HG03575 (cell line): ENCODE data around the gene PTPN20.

Experiments
- ATAC-seq: cut with Tn5 transposase; IDR thresholded peaks from one replicate; pipeline ENCODE4 v1.9.1; 2021; ENCODE audit not compliant: unreplicated experiment, insufficient number of reproducible peaks, low FRiP score; ENCODE audit errors: extremely low read depth

PTPN20 gene

DNA sequence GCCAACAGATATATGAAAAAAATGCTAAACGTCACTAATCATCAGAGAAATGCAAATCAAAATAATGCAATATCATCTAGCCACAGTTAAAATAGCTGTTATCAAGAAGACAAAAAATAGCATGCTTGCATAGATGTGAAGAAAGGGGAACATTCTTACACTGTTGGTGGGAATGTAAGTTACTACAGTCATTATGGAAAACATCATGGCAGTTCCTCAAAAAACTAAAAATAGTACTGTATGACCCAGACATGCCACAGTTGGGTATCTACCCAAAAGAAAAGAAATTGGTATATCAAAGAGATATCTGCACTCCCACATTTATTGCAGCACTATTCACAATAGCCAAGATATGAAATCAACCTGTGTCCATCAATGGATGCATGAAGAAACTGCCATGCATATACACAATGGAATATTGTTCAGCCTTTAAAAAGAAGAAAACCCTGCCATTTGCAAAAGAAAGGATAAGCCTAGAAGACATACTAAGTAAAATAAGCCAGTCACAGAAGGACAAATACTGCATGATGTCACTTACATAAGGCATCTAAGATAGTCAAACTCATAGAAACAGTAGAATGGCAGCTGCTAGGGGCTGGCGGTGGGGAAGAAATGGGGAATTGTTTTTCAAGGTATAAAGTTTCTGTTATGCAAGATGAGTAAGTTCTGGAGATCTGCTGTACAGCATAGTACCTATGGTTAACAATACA is 107.0 kb downstream of the PTPN20 start:
- no peak for ATAC-seq

DNA sequence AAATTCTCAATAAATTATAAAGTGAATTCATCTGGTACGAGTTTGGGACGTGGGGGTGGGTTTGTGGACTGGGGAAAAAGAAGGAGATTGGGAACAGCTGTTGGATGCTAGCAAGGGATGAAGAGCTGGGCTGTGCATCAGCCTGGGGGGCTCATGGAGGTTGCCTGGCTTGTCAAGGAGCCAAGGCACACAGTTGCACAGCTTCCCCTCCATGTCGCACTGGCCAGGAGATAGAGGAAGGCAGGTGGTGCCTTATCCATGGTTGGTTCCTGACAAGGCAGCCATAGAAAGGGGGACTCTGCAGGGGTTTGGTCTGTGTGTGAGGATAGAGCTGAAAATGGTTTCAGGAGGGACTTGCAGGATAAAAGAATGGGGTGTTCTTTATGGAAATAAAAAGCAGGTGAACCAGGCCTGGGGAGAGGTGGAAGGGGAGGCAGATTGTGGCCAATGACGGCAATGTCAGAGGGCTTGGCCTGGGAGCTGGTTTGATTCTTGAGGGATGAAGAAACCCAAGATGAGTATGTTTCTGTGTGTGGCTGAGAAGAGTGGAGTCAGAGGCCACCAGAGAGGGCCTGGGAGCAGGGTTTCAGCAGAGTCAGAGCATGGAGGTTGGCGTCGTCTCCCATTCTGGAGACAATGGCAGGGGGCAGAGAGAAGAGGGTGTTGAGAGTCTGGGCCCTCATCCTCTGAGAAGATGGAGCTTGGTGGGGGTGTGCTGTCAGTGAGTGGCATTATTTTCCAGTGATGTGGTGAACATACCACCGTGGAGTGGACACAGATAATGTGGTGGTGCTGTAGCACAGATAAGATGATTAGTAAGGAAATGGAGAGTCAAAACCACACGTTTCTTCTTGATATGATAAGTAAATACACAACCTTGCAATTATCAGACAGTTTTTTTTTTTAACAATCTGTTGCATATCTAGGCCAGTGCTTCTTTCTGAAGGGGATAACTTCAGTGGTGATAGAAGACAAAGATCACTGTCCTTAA is 108.2 kb downstream of the PTPN20 start:
- no peak for ATAC-seq

DNA sequence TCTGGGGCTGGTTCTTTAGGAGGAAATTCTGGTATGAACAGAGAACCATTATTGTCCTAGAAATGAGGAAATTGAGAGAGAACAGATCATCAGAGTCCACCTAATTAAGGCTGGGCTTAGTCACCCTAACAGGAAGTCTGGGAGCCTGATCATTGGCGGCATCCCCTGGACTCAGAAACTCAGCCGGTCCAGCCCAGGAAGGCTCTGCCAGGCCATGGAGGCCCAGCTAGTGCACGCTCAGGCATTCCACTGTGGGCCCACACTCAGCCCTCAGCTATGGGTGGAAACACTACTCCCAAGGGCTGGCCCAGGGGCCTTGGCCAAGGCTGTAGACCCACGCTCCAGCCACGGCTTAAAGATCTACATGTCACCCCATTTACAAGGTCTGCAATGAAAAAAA is 109.2 kb downstream of the PTPN20 start:
- ATAC-seq: no peak

DNA sequence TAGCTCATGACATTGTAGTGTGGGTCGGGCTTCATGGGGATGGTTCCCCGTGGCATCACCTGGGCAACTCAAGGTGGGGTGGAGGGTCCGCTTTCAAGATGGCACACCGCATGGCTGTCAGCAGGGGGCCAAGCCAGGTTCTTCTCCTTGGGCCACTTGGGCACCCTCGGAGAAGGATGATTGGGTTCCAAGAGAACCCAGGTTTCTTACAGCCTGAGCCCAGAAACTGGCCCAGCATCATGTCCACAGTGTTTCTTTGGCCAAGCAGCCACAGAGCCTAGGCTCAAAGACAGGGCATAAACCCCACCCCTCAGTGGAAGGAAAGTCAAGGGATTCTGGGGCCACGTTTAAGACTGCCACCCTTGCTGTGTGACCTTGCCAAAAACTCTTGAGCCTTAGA is 110.6 kb downstream of the PTPN20 start:
- ATAC-seq: no peak

DNA sequence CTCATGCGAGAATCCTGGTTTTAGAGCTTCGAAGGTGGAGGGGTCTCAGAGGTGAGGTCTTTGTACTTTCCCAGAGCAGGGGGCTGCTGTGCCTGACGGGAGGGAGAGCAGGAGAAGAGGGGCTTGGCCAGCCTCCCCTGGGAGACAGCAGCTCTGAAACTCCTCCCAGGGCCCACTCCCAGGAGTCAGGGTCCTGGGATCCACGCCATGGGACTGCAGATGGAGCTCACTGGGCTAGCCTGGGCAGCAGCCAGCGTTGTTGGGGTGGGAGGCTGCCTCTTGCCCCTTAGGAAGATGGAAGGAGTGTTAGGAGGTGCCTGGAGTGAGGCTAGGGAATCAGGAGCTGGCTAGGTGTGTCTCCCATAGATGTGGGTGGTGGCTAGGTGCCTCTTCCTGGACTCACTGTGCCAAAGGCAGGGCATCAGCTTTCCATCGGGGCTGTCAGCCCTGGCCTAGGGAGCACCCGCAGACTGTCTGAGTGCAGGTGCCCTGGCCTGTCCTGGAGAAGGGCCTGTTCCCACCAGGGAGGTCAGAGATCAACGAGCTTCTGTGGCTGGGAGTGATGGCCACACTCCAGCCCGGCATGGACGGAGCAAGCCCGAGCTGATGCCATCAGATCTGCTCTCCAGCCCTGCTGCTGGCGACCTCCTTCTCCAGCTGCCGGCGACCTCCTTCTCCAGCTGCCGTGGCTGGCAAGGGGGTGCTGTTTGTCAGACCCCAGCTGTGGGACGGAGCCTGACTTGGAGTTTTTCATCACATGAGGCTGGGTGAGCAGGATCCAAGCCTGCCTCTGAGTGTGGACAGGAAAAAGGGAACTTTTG is 111.3 kb downstream of the PTPN20 start:
- ATAC-seq: no peak

DNA sequence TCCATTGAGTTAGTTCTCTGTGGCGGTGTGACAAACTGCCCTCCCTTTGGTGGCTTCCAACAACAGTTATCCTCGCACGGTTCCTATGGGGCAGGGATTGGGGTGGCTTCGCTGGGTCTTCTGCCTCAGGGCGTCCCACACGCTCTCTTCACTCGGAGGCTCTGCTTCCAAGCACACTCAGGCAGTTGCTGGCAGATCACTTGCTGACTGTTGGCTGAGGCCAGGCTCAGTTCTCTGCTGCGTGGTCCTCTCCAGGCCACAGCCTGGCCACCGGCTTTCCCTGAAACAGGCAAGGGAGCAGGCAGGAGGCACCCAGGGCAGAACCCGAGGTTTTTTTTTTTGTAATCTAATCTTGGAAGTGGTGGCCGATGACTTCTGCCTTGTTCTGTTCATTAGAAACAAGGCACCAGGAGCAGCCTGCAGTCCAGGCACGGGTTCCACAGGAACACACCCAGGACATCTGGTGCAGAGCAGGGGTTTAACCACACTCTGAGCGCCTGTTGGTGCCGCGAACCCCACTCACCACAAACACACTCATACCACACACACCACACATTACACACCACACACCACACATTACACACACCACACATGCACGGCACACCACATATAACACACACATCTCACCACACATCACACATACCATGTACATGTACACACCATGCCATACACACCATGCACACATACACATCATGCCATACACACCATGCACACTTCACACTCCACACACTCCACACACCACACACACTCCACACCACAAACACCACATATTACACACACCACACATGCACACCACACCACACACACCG is 112.2 kb downstream of the PTPN20 start:
- ATAC-seq: no peak

DNA sequence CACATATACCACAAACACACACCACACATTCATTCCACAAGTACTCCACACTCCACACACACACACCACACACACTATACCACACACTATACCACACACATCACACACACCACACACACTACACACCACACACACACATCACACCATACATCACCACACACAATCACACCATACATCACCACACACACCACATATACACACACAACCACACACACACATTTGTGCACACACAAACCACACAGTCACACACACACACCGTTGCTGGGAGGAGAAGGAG is 112.8 kb downstream of the PTPN20 start:
- ATAC-seq: no peak

DNA sequence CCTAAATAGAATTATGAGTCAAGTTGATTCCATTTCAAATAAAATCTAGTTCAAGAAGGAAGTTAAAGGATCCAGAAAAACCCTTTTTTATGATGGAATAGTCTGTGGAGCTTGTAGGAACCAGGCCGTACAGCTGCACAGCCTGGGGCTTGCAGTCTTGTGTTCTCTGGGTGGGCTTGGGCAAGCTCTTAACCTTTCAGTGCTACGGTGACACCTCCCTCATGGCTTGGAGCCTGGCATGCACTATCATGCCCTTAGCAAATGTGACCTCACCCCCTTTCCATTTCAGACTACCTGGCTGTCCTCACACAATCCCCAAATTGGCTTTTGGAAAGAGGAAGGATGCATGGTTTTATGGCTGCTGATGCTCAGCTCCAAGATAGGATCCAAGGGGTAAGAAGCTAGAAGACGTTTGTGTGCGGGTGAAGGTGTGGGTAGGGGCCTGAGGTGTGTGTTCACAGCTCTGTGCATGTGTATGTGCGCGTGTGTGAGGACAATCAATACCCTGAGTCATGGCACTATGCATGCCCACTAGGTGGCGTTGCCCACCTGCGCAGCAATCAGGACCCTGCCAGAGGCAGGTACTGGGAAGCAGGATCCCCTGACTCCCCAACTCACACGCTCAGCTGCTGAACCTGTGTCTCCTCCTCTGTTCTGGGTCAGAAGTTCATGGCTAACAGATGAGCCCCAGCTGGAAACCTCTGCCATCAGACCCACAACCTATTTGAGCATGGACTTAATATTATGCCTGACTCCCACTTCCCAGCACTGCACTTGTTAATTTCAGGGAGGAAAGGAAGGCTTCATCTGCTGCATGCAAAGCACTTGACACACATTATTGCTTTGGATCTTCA is 113.4 kb downstream of the PTPN20 start:
- ATAC-seq: no peak

DNA sequence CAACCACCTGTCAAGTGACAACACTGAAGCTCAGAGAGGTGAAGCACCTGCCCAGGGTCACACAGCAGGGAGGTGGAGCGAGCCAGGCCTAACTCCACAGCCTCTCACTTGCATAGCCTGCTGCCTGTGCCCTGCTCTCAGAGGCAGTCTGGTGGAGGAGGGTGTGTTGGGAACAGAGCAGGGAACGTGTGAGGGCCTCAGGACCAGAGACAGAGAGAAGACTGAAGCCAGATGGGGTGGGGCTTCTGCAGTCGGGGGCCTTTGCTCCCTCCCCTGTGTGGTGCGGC is 114.0 kb downstream of the PTPN20 start:
- ATAC-seq: no peak

DNA sequence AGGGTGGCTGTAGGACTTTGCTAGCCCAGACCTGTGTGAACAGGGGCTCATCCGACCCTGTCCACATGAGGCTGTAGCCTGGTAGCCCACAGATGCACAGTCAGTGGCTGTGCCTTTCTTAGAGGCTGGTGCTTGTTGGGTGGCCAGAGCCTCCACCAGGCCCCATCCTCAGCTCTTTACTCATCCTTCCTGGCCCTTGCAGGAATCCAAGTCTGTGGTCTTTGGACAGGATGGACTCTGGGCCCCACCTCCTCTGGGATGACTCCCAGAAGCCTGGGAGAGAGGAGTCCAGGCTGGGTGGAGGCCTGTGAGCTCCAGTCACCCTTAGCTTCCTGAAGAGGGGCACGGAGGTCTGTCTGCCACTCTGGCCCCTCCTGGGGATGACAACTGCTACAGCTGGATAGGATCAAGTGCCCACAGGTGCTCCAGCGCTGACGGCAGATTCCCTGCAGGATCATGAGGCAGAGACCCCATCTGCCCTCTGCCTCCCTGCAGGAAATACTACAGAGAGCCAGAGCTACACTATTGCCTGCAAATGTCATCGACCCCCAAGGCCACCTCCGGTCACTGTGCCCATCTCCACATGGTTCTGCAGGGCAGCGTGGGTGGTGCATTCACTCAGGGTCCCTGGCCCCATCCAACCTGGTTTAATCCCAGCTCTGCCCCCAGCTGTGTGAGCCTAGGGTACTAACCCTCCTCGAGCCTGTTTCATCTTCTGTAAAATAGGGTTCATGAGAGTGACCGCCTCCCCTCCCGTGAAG is 114.5 kb downstream of the PTPN20 start:
- ATAC-seq: no peak

DNA sequence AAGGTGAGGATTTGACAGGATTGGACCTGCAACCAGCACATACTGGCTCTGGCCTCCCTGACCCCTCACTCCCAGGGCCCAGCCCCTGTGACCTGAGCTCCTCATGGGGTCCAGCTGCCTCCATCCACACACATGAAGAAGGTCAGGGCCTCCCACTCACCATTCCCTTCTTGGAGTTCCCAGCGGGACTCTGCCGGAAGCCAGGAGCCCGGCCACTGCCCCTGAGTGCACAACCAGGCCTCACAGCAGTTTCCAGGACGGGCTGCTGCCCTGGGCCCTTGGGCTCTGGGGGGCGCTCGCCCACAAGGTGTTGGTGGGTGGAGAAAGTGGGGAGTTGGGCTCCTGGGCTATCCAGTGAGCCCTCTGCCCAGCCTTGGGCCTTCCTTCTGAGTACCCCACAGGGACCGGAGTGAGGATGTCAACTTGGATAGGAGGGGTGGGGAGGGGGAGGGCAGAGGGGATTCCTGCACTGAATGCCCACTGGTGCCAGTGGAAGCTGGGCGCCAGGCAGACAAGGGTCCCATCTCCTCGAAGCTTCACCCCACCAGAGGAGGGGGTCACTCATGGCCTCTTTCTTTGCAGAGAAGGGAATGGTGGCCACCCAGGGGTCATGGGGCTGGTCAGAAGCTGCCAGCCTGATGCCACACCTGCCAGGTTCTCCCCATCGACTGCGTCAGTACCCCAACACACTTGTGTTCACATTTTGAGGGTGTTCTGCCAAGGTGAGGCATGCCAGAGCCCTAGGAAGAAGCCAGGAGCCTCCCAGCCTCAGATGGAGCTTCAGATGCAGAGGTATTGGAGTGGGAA is 115.3 kb downstream of the PTPN20 start:
- no peak for ATAC-seq

DNA sequence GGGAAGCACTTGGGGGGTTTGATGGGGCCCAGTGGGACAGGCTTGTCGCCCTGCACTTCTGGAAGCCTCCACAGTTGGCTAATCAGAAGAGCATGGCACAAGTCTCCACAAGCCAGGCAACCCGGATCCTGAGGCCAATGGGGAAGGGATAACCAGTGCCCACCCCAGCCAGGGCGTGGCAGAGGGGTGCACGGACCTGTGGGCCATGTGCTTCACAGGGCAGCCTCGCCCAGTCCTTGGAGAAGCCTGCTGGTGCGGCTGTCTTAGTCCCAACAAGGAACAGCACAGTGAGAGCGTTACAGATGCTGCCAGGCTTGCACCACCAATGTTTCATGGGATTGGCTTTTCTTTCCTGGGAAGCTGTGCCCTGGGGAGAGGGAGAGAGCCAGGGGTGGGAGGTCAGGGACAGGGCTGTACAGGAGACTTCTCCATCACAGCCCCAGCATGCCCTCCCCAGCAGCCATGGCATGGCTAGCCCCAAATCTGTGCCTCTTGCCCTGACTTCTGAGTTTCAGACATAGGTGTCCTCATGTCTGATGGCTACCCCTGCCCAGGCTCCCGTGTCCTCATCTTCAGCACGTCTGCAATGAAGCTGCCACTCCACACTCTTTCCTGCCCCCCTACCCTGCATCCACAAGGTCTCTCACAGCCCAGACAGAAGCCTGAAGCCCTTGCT is 116.0 kb downstream of the PTPN20 start:
- no peak for ATAC-seq

DNA sequence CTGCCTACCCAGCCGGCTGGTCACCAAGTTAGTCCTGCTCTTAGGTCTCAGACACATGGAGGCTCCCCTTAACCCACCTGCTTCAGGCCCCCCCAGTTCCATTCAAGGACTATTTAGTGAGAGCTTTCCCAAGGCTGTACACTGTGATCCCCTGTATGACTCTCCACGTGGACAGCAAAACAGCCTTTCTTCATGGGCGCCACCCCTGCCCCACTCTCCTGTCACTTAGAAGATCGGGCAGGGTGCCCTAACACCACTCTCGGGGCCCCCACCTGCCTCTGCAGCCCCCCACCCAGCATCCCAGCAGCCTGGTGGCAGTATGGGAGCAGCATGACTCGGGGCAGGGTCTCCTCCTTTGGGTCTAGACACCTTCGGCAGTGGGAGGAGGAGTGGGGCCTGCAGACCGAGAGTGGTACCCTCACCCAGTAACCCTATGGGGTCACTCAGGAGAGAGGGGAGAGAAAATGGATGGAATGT is 116.6 kb downstream of the PTPN20 start:
- ATAC-seq: no peak

DNA sequence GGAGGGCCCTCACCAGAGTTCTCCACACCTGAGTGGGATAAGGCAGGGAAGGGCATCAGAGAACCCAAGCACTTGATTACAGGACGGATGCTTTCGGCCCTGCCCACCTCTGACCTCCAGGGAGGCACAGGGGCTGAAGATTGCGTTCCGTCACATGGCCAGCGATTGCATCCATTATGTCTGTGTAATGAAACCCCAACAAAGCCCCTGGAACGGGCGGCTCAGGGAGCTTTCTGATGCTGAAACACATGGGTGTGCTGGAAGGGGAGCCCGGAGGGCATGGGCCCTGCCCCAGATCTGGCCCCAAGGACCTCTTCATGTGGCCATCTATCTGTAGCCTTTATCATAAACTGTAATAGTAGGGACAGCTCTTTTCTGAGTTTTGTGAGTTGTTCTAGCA is 117.2 kb downstream of the PTPN20 start:
- no peak for ATAC-seq

DNA sequence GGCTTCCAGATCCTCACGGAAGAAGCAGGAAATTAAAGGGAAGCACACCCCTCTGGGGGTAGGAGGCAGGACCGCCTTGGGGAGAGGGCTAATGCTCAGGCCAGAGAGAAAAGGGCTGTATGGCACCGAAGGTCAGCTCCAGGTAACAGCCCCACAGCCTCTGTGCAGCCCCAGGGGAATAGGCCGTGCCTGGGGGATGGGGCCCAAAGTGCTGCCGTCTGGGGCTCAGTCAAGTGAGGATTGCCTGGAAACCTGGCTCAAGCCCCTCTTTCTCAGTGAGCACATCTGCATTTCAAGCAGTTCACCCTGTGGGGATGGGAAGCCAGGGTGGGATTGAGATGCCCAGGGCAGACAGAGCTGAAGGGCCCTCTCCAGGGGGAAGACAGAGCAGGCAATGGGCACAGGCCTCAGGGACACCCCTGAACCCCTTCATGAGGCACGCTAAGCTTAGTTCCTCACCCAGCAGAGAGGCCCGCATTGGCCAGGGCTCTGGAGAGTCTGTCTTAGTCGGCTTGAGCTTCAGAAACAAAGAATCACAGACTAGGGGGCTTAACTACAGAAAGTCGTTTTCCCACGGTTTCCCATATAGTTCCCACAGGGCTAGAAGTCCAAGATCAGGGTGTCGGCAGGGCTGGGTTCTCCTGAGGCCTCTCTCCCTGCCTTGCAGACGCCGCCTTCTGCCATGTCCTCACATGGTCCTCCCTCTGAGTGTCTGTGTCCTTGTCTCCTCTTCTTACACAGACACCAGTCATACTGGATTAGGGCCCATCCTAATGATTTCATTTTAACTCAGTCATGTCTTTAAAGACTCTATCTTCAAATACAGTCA is 118.2 kb downstream of the PTPN20 start:
- ATAC-seq: no peak
